ENCODE measurements around the gene DNAJC25.

Gene DNAJC25

GRCh38 chr9:111628411-111628810, 2.7 kb upstream of the DNAJC25 start:
- no peak overlapping the region for H4K8ac ChIP-seq (ENCODE audit: low read depth, low read length)
- peaks cover 8% of the 10 kb centered on the region for H3K79me1 ChIP-seq (ENCODE audit: low read length)
- no peak overlapping the region for H2AK5ac ChIP-seq (ENCODE audit: low read length)
- H2AFZ ChIP-seq (ENCODE audit: insufficient read depth, low read length, poor library complexity): no peak overlapping the region
- no peak for DNase-seq
- H3K9me3 ChIP-seq (ENCODE audit: insufficient read depth, low read depth, low read length): no peaks in the 10 kb centered on the region
- no peak overlapping the region for H4K12ac ChIP-seq (ENCODE audit: low read depth, low read length)
- peaks cover 0 to 3% of the 10 kb centered on the region in 2 experiments for H3K4me1 ChIP-seq (ENCODE audit: control insufficient read depth in 1 of 2, insufficient read depth in 2 of 2, low read length in 2 of 2)
- no peak overlapping the region for H3K9ac ChIP-seq (ENCODE audit: low read length)
- no peak overlapping the region for H3K23ac ChIP-seq (ENCODE audit: low read length)
- no peak overlapping the region for H2BK12ac ChIP-seq (ENCODE audit: low read length)
- no CpG with 5 or more reads among the region's 7 CpGs for WGBS (ENCODE audit: extremely low coverage, insufficient coverage, insufficient read length)
- no peaks in the 10 kb centered on the region for H3K27me3 ChIP-seq (ENCODE audit: insufficient read depth, low read length)
- no peak overlapping the region for H3K18ac ChIP-seq (ENCODE audit: low read length)
- H3K4ac ChIP-seq (ENCODE audit: low read depth, low read length): no peak overlapping the region
- H2BK120ac ChIP-seq (ENCODE audit: insufficient read depth, low read length, poor library complexity): no peak overlapping the region
- H3K79me2 ChIP-seq (ENCODE audit: control insufficient read depth, insufficient read depth, low read length, poor library complexity): peaks cover 7% of the 10 kb centered on the region
- H4K91ac ChIP-seq (ENCODE audit: low read depth, low read length): no peak overlapping the region
- H2BK5ac ChIP-seq (ENCODE audit: low read depth, low read length, poor library complexity): no peak overlapping the region
- no peaks in the 10 kb centered on the region for H3K36me3 ChIP-seq (ENCODE audit: control insufficient read depth in 1 of 2, insufficient read depth in 2 of 2, low read length in 2 of 2)
- H3K14ac ChIP-seq (ENCODE audit: low read length): no peak overlapping the region
- H3K4me3 ChIP-seq (ENCODE audit: low read depth, low read length): no peak overlapping the region
- H3K4me2 ChIP-seq (ENCODE audit: low read length): no peak overlapping the region
- H3K27ac ChIP-seq (ENCODE audit: low read depth, low read length): no peak overlapping the region

GRCh38 chr9:111630182-111630963, 761 bp upstream of the DNAJC25 start:
- peak overlapping the region; percentile 91 for H4K8ac ChIP-seq (ENCODE audit: low read depth, low read length)
- peak overlapping the region; percentile 13 for H4K91ac ChIP-seq (ENCODE audit: low read depth, low read length)
- H3K4me3 ChIP-seq (ENCODE audit: low read depth, low read length): peak overlapping the region; percentile 80
- H3K23ac ChIP-seq (ENCODE audit: low read length): no peak overlapping the region
- H3K9me3 ChIP-seq (ENCODE audit: insufficient read depth, low read depth, low read length): no peaks in the 10 kb centered on the region
- H2BK5ac ChIP-seq (ENCODE audit: low read depth, low read length, poor library complexity): no peak overlapping the region
- no peaks in the 10 kb centered on the region for H3K36me3 ChIP-seq (ENCODE audit: control insufficient read depth in 1 of 2, insufficient read depth in 2 of 2, low read length in 2 of 2)
- no peak overlapping the region for H3K27ac ChIP-seq (ENCODE audit: low read depth, low read length)
- peaks cover 8% of the 10 kb centered on the region for H3K79me2 ChIP-seq (ENCODE audit: control insufficient read depth, insufficient read depth, low read length, poor library complexity)
- H3K14ac ChIP-seq (ENCODE audit: low read length): no peak overlapping the region
- H2BK120ac ChIP-seq (ENCODE audit: insufficient read depth, low read length, poor library complexity): no peak overlapping the region
- H3K4me1 ChIP-seq (ENCODE audit: control insufficient read depth in 1 of 2, insufficient read depth in 2 of 2, low read length in 2 of 2): peaks cover 0 to 3% of the 10 kb centered on the region in 2 experiments
- no peaks in the 10 kb centered on the region for H3K27me3 ChIP-seq (ENCODE audit: insufficient read depth, low read length)
- H3K4me2 ChIP-seq (ENCODE audit: low read length): peak overlapping the region; percentile 89
- peaks cover 8% of the 10 kb centered on the region for H3K79me1 ChIP-seq (ENCODE audit: low read length)
- H2AFZ ChIP-seq (ENCODE audit: insufficient read depth, low read length, poor library complexity): peak overlapping the region; percentile 89
- no peak overlapping the region for H2BK12ac ChIP-seq (ENCODE audit: low read length)
- H2AK5ac ChIP-seq (ENCODE audit: low read length): no peak overlapping the region
- peak overlapping the region; percentile 40 for H4K12ac ChIP-seq (ENCODE audit: low read depth, low read length)
- WGBS (ENCODE audit: extremely low coverage, insufficient coverage, insufficient read length): no CpG with 5 or more reads among the region's 17 CpGs
- no peak for DNase-seq
- no peak overlapping the region for H3K4ac ChIP-seq (ENCODE audit: low read depth, low read length)
- no peak overlapping the region for H3K18ac ChIP-seq (ENCODE audit: low read length)
- H3K9ac ChIP-seq (ENCODE audit: low read length): peak overlapping the region; percentile 78

- H3K9me3 ChIP-seq (ENCODE audit: insufficient read depth, low read depth, low read length): no peaks in the 10 kb centered on the region
- peak overlapping the region; percentile 40 for H4K12ac ChIP-seq (ENCODE audit: low read depth, low read length)
- H3K4ac ChIP-seq (ENCODE audit: low read depth, low read length): no peak overlapping the region
- H3K4me2 ChIP-seq (ENCODE audit: low read length): peak overlapping the region; percentile 89
- H3K18ac ChIP-seq (ENCODE audit: low read length): no peak overlapping the region
- H3K27ac ChIP-seq (ENCODE audit: low read depth, low read length): no peak overlapping the region
- H2BK5ac ChIP-seq (ENCODE audit: low read depth, low read length, poor library complexity): no peak overlapping the region
- H2BK120ac ChIP-seq (ENCODE audit: insufficient read depth, low read length, poor library complexity): no peak overlapping the region
- peak overlapping the region; percentile 78 for H3K9ac ChIP-seq (ENCODE audit: low read length)
- H3K79me1 ChIP-seq (ENCODE audit: low read length): peaks cover 8% of the 10 kb centered on the region
- H4K8ac ChIP-seq (ENCODE audit: low read depth, low read length): peak overlapping the region; percentile 91
- H2AFZ ChIP-seq (ENCODE audit: insufficient read depth, low read length, poor library complexity): peak overlapping the region; percentile 89
- WGBS (ENCODE audit: extremely low coverage, insufficient coverage, insufficient read length): no CpG with 5 or more reads among the region's 14 CpGs
- no peak overlapping the region for H2BK12ac ChIP-seq (ENCODE audit: low read length)
- H3K36me3 ChIP-seq (ENCODE audit: control insufficient read depth in 1 of 2, insufficient read depth in 2 of 2, low read length in 2 of 2): no peaks in the 10 kb centered on the region
- H3K4me3 ChIP-seq (ENCODE audit: low read depth, low read length): peak overlapping the region; percentile 80
- no peak overlapping the region for H2AK5ac ChIP-seq (ENCODE audit: low read length)
- no peak for DNase-seq
- peak overlapping the region; percentile 13 for H4K91ac ChIP-seq (ENCODE audit: low read depth, low read length)
- no peaks in the 10 kb centered on the region for H3K27me3 ChIP-seq (ENCODE audit: insufficient read depth, low read length)
- H3K79me2 ChIP-seq (ENCODE audit: control insufficient read depth, insufficient read depth, low read length, poor library complexity): peaks cover 8% of the 10 kb centered on the region
- peaks cover 0 to 3% of the 10 kb centered on the region in 2 experiments for H3K4me1 ChIP-seq (ENCODE audit: control insufficient read depth in 1 of 2, insufficient read depth in 2 of 2, low read length in 2 of 2)
- H3K14ac ChIP-seq (ENCODE audit: low read length): no peak overlapping the region
- H3K23ac ChIP-seq (ENCODE audit: low read length): no peak overlapping the region
Measured at GRCh38 chr9:111630964-111631213, 245 bp upstream of the DNAJC25 start.

- Histone ChIP-seq H3K79me1 (ENCODE audit: low read length) (peaks cover 8% of the 10 kb centered on the region), H3K27ac (ENCODE audit: low read depth, low read length) (no peak overlapping the region), H4K12ac (ENCODE audit: low read depth, low read length) (no peak overlapping the region), H3K36me3 (ENCODE audit: control insufficient read depth in 1 of 2, insufficient read depth in 2 of 2, low read length in 2 of 2) (no peaks in the 10 kb centered on the region), H2BK120ac (ENCODE audit: insufficient read depth, low read length, poor library complexity) (no peak overlapping the region), H3K4me1 (ENCODE audit: control insufficient read depth in 1 of 2, insufficient read depth in 2 of 2, low read length in 2 of 2) (peaks cover 0 to 5% of the 10 kb centered on the region in 2 experiments), H4K8ac (ENCODE audit: low read depth, low read length) (no peak overlapping the region), H3K18ac (ENCODE audit: low read length) (no peak overlapping the region), H3K23ac (ENCODE audit: low read length) (no peak overlapping the region), H2AK5ac (ENCODE audit: low read length) (no peak overlapping the region), H3K4ac (ENCODE audit: low read depth, low read length) (peak overlapping the region; percentile 93), H4K91ac (ENCODE audit: low read depth, low read length) (no peak overlapping the region), H2AFZ (ENCODE audit: insufficient read depth, low read length, poor library complexity) (no peak overlapping the region), H2BK12ac (ENCODE audit: low read length) (no peak overlapping the region), H3K79me2 (ENCODE audit: control insufficient read depth, insufficient read depth, low read length, poor library complexity) (peaks cover 8% of the 10 kb centered on the region), H3K4me3 (ENCODE audit: low read depth, low read length) (peak overlapping the region; percentile 96), H2BK5ac (ENCODE audit: low read depth, low read length, poor library complexity) (no peak overlapping the region), H3K4me2 (ENCODE audit: low read length) (peak overlapping the region; percentile 75), H3K14ac (ENCODE audit: low read length) (no peak overlapping the region), H3K27me3 (ENCODE audit: insufficient read depth, low read length) (no peaks in the 10 kb centered on the region), H3K9ac (ENCODE audit: low read length) (peak overlapping the region; percentile 95), H3K9me3 (ENCODE audit: insufficient read depth, low read depth, low read length) (no peaks in the 10 kb centered on the region)
- WGBS (ENCODE audit: extremely low coverage, insufficient coverage, insufficient read length): no CpG with 5 or more reads among the region's 5 CpGs
- peak in 1 of 2 donors; percentile 14 for DNase-seq
Measured at GRCh38 chr9:111632060-111632459, 926 bp downstream of the DNAJC25 start.

Measured in trophoblast cell (in vitro differentiated cells and primary cell).